K562 (cell line): Measurements from ENCODE around the gene SEC63. TPM values are rescaled to one million over a fixed set of nuclear protein-coding genes. Genes with fewer than 3 reads are reported as not detected.

Experiments used
- CLOCK ChIP-seq: fragments of 250-450 bp; sonication (Bioruptor Pico); IDR thresholded peaks from 2 replicates; pipeline ENCODE4 v1.4.0; 2020; ENCODE audit warnings: mild to moderate bottlenecking, moderate library complexity, borderline replicate concordance
- CXXC5 ChIP-seq: fragments of 250-450 bp; sonication (Bioruptor Pico); IDR thresholded peaks from 2 replicates; pipeline ENCODE4 v1.8.0; 2022; ENCODE audit warnings: inconsistent platforms, mild to moderate bottlenecking, moderate library complexity
- ELK1 ChIP-seq: sonication (generic); formaldehyde crosslinking; IDR thresholded peaks from 2 replicates; pipeline ENCODE4 v1.8.1; 2022; ENCODE audit warnings: missing genetic modification reagents
- GTF2B ChIP-seq: IDR thresholded peaks from 2 replicates; pipeline ENCODE4 v1.6.1; 2011; ENCODE audit not compliant: insufficient read length; ENCODE audit errors: extremely low read depth
- HIVEP1 ChIP-seq: fragments of 250-450 bp; sonication (Bioruptor Pico); IDR thresholded peaks from 2 replicates; pipeline ENCODE4 v1.4.0; 2020; ENCODE audit warnings: mild to moderate bottlenecking
- ID3 ChIP-seq, 2 experiments: fragments of 250-450 bp in 1 of 2; fragments of 450-650 bp in 1 of 2; sonication (Bioruptor Pico) in 1 of 2; IDR thresholded peaks; 2 replicates each; pipeline versions ENCODE4 v1.6.1 to v1.8.0; 2016 to 2021; ENCODE audit warnings: mild to moderate bottlenecking in 2 of 2, moderate library complexity in 2 of 2, missing compliant biosample characterization in 1 of 2, missing genetic modification characterization in 1 of 2
- KDM2B ChIP-seq: fragments of 250-450 bp; sonication (Bioruptor Pico); IDR thresholded peaks from 2 replicates; pipeline ENCODE4 v1.8.0; 2021; ENCODE audit warnings: mild to moderate bottlenecking, moderate library complexity
- MAFG ChIP-seq: fragments of 450-650 bp; conservative IDR thresholded peaks from 2 replicates; pipeline ENCODE4 v1.6.1; 2016; ENCODE audit warnings: missing genetic modification characterization, missing compliant biosample characterization
- MCM5 ChIP-seq: fragments of 450-650 bp; IDR thresholded peaks from 2 replicates; pipeline ENCODE4 v1.6.1; 2016; ENCODE audit warnings: low read depth
- NBN ChIP-seq: fragments of 450-650 bp; IDR thresholded peaks from 2 replicates; pipeline ENCODE4 v1.6.1; 2016; ENCODE audit warnings: low read depth, mild to moderate bottlenecking
- TEAD4 ChIP-seq, 2 experiments: sonication (generic) in 1 of 2; formaldehyde crosslinking in 1 of 2; IDR thresholded peaks; 2 replicates each; pipeline versions ENCODE4 v1.6.1 to v1.8.0; 2012 to 2022; ENCODE audit warnings: borderline replicate concordance in 1 of 2, inconsistent platforms in 1 of 2, low read length in 1 of 2, mild to moderate bottlenecking in 1 of 2, missing genetic modification reagents in 1 of 2
- TOE1 ChIP-seq, 2 experiments: fragments of 450-650 bp in 1 of 2; sonication (generic) in 1 of 2; formaldehyde crosslinking in 1 of 2; IDR thresholded peaks; 2 replicates each; pipeline versions ENCODE4 v1.7.1 to v1.8.0; 2016 to 2022; ENCODE audit warnings: borderline replicate concordance in 2 of 2, mild to moderate bottlenecking in 2 of 2, antibody characterized with exemption in 1 of 2, inconsistent platforms in 1 of 2, low read depth in 1 of 2, missing genetic modification reagents in 1 of 2, moderate library complexity in 1 of 2
- U2AF1 ChIP-seq: fragments of 200-400 bp; formaldehyde crosslinking; optimal IDR thresholded peaks from 2 replicates; pipeline ENCODE3; 2017; ENCODE audit warnings: mild to moderate bottlenecking, low read depth, low read length, moderate library complexity
- XRCC5 ChIP-seq: fragments of 200-400 bp; formaldehyde crosslinking; IDR thresholded peaks from 2 replicates; pipeline ENCODE4 v1.6.1; 2017; ENCODE audit warnings: low read depth, mild to moderate bottlenecking, low read length
- ZBTB17 ChIP-seq: fragments of 450-650 bp; formaldehyde crosslinking; IDR thresholded peaks from 2 replicates; pipeline ENCODE4 v1.4.0; 2020; ENCODE audit warnings: mild to moderate bottlenecking
- ZNF217 ChIP-seq: sonication (generic); formaldehyde crosslinking; IDR thresholded peaks from 2 replicates; pipeline ENCODE4 v1.8.0; 2022; ENCODE audit warnings: mild to moderate bottlenecking, missing genetic modification reagents
- ZNF395 ChIP-seq: fragments of 200-800 bp; sonication (Bioruptor generic); IDR thresholded peaks from 2 replicates; pipeline ENCODE4 v1.6.1; 2017; ENCODE audit warnings: missing genetic modification characterization, missing compliant biosample characterization
- polyA plus RNA-seq, 8 experiments: library from polyadenylated mRNA; depleted of rRNA in 4 of 8; stranded (reverse) in 5 of 8; unstranded in 3 of 8; fragments of >200 nt; fragmentation: Nextera tagmentation in 2 of 8; fragmentation: Illumina TruSeq in 1 of 8; extraction: Ambion mirVana in 2 of 8; extraction: Trizol in 1 of 8; gene quantifications; 2 replicates each; pipeline versions ENCODE4 v1.2.1 to v1.2.3, GENCODE V29; 2011 to 2014; ENCODE audit warnings: inconsistent platforms in 1 of 8, missing spikeins in 1 of 8
- total RNA-seq, 7 experiments: library from RNA; depleted of rRNA in 6 of 7; stranded (reverse); fragments of >200 nt in 6 of 7; fragmentation: Illumina TruSeq in 2 of 7; extraction: Trizol in 2 of 7; gene quantifications; 2 replicates each; pipeline versions ENCODE4 v1.2.1 to v1.2.3, GENCODE V29; 2011 to 2021; ENCODE audit warnings: low replicate concordance in 1 of 7

SEC63 gene
- total and polyA plus RNA-seq, 9 of the 15 experiments (the other 6 are each of a cell fraction or from before 2014, with no cell fraction given) = 13.8 to 74.6 (median 28.4) TPM

GRCh38 chr6:107847844-107848802, 109.9 kb downstream of the SEC63 start (continued):
- TF ChIP-seq KDM2B (CRISPR knock-in tag) = no peak
- peak; percentile 55; the same call in 1 of the 2 replicates for TF ChIP-seq TOE1 (IDR thresholded peaks at IDR 0.05; ENCODE audit: borderline replicate concordance)
- no peak for TF ChIP-seq TOE1 (CRISPR knock-in tag; IDR thresholded peaks at IDR 0.05; ENCODE audit: borderline replicate concordance, low read depth)
- TF ChIP-seq GTF2B = no peak
- TF ChIP-seq CXXC5 = peak; percentile 55
- peak; percentile 87; the same call in 1 of the 2 replicates for TF ChIP-seq XRCC5
- no peak for TF ChIP-seq MCM5
- TF ChIP-seq ELK1 = no peak
- no peak for TF ChIP-seq NBN
- no peak for TF ChIP-seq CLOCK (CRISPR knock-in tag)
- no peak for TF ChIP-seq U2AF1
- TF ChIP-seq ID3 (CRISPR knock-in tag; IDR thresholded peaks at IDR 0.05) = no peak
- TF ChIP-seq ID3 (tag; IDR thresholded peaks at IDR 0.05) = 0 out of 2 replicates have a peak, but pooled peaks have one; percentile 60
- no peak for TF ChIP-seq MAFG (tag)
- TF ChIP-seq TEAD4 (IDR thresholded peaks at IDR 0.05; ENCODE audit: low read length) = peak; percentile 30; the same call in 1 of the 2 replicates
- TF ChIP-seq TEAD4 (CRISPR knock-in tag; IDR thresholded peaks at IDR 0.05; ENCODE audit: borderline replicate concordance) = peak; percentile 69; the same call in 1 of the 2 replicates
- TF ChIP-seq ZNF395 (CRISPR knock-in tag) = no peak
- no peak for TF ChIP-seq HIVEP1 (CRISPR knock-in tag)
- TF ChIP-seq ZNF217 (CRISPR knock-in tag) = no peak
- no peak; the same call in 1 of the 2 replicates for TF ChIP-seq ZBTB17 (CRISPR knock-in tag)
